HEK293T (cell line): Measurements from ENCODE around the gene FAM209B.

ENCODE experiments used
- CTCF ChIA-PET: fragments of 350-600 bp; formaldehyde crosslinking; extraction: SDS; loops from one replicate; lab custom pipeline; 2021; ENCODE audit warnings: antibody characterized with exemption, inconsistent platforms; lab: Yijun Ruan, JAX
- POLR2A ChIA-PET: fragments of 350-600 bp; formaldehyde crosslinking; extraction: SDS; loops from one replicate; lab custom pipeline; 2020; ENCODE audit warnings: antibody characterized with exemption, inconsistent platforms; lab: Yijun Ruan, JAX
- DNase-seq: peaks from one replicate; pipeline ENCODE4 v3.0.0; 2012; ENCODE audit warnings: mixed read lengths; ENCODE audit errors: extremely low spot score
- ARNT ChIP-seq: fragments of 450-650 bp; IDR thresholded peaks from 2 replicates; pipeline ENCODE4 v1.6.1; 2017; ENCODE audit warnings: mild to moderate bottlenecking
- BHLHE40 ChIP-seq: fragments of 450-650 bp; IDR thresholded peaks from 2 replicates; pipeline ENCODE4 v1.6.1; 2016; ENCODE audit warnings: mild to moderate bottlenecking, moderate library complexity, borderline replicate concordance
- CTBP1 ChIP-seq: fragments of 450-650 bp; IDR thresholded peaks from 2 replicates; pipeline ENCODE4 v1.6.1; 2016; ENCODE audit warnings: borderline replicate concordance
- ELF4 ChIP-seq: fragments of 450-650 bp; IDR thresholded peaks from 2 replicates; pipeline ENCODE4 v1.6.1; 2017; ENCODE audit warnings: antibody characterized with exemption
- FOXA1 ChIP-seq: fragments of 450-650 bp; IDR thresholded peaks from 2 replicates; pipeline ENCODE4 v1.6.1; 2016; ENCODE audit warnings: mild to moderate bottlenecking
- FOXK2 ChIP-seq: fragments of 450-650 bp; IDR thresholded peaks from 2 replicates; pipeline ENCODE4 v1.6.1; 2016; ENCODE audit warnings: mild to moderate bottlenecking
- FOXM1 ChIP-seq: fragments of 450-650 bp; IDR thresholded peaks from 2 replicates; pipeline ENCODE4 v1.6.1; 2017; ENCODE audit warnings: mild to moderate bottlenecking, borderline replicate concordance
- L3MBTL2 ChIP-seq: fragments of 450-650 bp; conservative IDR thresholded peaks from 2 replicates; pipeline ENCODE4 v1.6.1; 2016; ENCODE audit warnings: mild to moderate bottlenecking
- LEF1 ChIP-seq: fragments of 450-650 bp; IDR thresholded peaks from 2 replicates; pipeline ENCODE4 v1.6.1; 2017; ENCODE audit warnings: mild to moderate bottlenecking, borderline replicate concordance
- NFRKB ChIP-seq: fragments of 450-650 bp; IDR thresholded peaks from 2 replicates; pipeline ENCODE4 v1.6.1; 2016; ENCODE audit warnings: mild to moderate bottlenecking, moderate library complexity
- SP1 ChIP-seq: fragments of 450-650 bp; IDR thresholded peaks from 2 replicates; pipeline ENCODE4 v1.6.1; 2017
- SUZ12 ChIP-seq: fragments of 450-650 bp; IDR thresholded peaks from 2 replicates; pipeline ENCODE4 v1.6.1; 2016; ENCODE audit warnings: mild to moderate bottlenecking
- TARDBP ChIP-seq: fragments of 450-650 bp; IDR thresholded peaks from 2 replicates; pipeline ENCODE4 v1.6.1; 2016
- ZNF384 ChIP-seq: fragments of 450-650 bp; IDR thresholded peaks from 2 replicates; pipeline ENCODE4 v1.6.1; 2016
- TF ChIP-seq, protein P1 (sequence below): fragments of 450-650 bp; IDR thresholded peaks from 2 replicates; pipeline ENCODE4 v1.6.1; 2016

The FAM209B gene

DNA sequence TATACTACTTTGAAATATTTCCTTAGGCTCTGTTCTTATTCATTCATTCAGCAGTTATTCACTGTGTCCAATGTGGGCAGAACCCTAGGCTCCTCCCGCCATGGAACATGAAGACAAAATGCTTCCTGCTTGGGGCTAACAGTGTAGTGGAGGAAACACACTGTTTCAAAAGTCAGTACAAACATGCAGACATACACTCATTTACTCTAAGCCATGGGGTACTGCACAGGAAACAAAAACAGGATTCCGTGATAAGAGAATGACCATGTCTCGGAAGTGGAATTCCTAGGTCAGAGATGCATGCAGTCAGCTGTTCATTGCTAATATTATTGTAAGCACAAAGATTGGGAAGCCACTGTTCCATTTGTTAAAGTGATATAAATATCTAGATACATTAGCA, 26.9 kb upstream of the FAM209B start:
- ChIA-PET POLR2A (no interaction called here), CTCF (interaction anchor here (0.6 kb wide), 1 partner anchor 85 kb away, joined by 3 read pairs; no protein-coding TSS in a partner anchor)
- TF ChIP-seq L3MBTL2: no peak
- TF ChIP-seq BHLHE40: no peak
- no peak for TF ChIP-seq ELF4
- TF ChIP-seq SUZ12: no peak
- TF ChIP-seq FOXK2: no peak
- no peak for TF ChIP-seq TARDBP
- TF ChIP-seq CTBP1: no peak
- TF ChIP-seq FOXM1: no peak
- no peak for TF ChIP-seq SP1
- TF ChIP-seq NFRKB: no peak
- TF ChIP-seq ZNF384: no peak
- no peak for TF ChIP-seq FOXA1
- TF ChIP-seq, protein P1, sequence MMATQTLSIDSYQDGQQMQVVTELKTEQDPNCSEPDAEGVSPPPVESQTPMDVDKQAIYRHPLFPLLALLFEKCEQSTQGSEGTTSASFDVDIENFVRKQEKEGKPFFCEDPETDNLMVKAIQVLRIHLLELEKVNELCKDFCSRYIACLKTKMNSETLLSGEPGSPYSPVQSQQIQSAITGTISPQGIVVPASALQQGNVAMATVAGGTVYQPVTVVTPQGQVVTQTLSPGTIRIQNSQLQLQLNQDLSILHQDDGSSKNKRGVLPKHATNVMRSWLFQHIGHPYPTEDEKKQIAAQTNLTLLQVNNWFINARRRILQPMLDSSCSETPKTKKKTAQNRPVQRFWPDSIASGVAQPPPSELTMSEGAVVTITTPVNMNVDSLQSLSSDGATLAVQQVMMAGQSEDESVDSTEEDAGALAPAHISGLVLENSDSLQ: no peak
- no peak for TF ChIP-seq LEF1
- no peak for DNase-seq

DNA sequence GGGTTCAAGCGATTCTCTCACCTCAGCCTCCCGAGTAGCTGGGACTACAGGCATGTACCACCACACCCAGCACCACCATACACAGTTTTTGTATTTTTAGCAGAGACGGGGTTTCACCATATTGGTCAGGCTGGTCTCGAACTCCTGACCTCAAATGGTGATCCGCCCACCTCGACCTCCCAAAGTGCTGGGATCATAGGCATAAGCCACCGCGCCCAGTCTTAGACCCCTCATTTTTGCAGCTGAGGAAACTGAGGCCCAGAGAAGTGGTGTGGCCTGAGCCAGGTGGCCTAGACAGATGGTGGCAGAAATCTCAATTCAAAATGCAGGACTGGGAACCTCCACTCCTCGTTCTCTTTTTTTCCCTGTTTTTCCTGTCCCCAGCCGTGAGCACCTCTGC, 21.1 kb upstream of the FAM209B start:
- DNase-seq: no peak
- TF ChIP-seq TARDBP (no peak), ELF4 (no peak), BHLHE40 (no peak), SUZ12 (no peak), ZNF384 (no peak), CTBP1 (no peak), NFRKB (no peak)
- ChIA-PET CTCF (no interaction called here), POLR2A (no interaction called here)

DNA sequence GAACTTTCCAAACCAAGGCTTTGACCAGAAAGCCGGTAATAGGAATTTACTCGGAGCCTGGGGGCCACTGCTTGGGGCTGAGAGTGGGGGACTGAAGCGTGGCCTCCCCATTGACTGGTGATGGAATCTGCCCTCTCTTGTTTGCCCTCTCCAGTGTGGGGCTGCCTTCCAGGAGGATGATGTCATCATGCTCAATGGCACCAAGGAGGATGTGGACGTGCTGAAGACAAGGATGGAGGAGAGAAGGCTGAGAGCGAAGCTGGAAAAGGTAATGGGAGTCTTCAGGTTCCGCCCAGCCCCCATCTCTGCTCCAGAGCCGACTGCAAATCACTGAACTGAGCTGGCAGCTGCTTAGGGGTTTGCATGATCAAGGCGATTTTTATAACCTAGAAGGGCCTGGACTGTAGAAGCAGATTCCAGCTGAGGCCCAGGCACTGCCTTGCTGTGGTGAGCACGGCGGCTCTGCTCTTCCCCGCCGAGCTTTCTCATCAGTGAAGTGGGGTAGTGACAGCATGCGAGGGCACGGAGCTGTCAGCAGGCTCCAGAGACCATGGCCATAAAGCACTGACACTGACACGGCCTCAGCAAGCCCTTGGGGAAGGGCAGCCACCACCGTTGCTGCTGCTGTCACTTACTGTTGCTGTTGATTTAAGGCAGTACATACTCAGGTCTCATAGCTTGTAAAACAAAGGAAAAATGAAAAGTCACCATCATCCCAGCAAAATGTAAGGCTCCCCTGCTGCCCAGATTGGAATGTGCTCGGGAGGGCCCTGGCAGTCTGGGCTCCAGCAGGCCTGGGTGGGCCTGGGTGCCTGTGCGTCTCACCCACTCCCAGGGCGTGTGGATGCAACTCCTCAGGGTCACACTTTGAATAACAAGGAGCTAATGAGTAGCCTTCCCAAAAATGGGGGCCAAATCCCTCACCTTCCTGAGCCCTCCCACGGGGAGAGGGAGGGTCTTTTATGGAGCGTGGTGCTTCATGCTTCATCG, 19.6 kb upstream of the FAM209B start:
- TF ChIP-seq SUZ12 (no peak), FOXA1 (no peak), LEF1 (no peak), TARDBP (no peak), NFRKB (no peak), ARNT (no peak), BHLHE40 (no peak)
- DNase-seq: no peak
- CTCF ChIA-PET: no interaction called here
- POLR2A ChIA-PET: no interaction called here

DNA sequence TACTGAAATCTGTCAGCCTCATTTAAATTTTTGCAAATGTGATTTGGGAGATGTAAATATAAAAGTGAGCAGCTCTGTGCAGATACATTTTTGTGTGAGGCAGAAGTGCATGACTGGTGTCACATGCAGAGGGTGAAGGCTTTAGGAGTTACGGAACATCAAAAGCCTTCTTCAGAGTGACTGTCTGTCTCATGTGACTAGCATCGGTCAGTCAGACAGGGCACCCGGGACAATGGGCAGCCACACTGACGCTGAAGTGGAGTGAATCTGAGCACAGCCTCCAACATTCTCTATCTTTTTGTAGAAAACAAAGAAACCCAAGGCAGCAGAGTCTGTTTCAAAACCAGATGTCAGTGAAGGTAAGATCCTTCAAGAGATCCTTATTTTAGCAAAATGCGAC, 16.4 kb upstream of the FAM209B start:
- ChIA-PET POLR2A (no interaction called here), CTCF (no interaction called here)
- TF ChIP-seq NFRKB: no peak
- TF ChIP-seq FOXM1: no peak
- no peak for DNase-seq

DNA sequence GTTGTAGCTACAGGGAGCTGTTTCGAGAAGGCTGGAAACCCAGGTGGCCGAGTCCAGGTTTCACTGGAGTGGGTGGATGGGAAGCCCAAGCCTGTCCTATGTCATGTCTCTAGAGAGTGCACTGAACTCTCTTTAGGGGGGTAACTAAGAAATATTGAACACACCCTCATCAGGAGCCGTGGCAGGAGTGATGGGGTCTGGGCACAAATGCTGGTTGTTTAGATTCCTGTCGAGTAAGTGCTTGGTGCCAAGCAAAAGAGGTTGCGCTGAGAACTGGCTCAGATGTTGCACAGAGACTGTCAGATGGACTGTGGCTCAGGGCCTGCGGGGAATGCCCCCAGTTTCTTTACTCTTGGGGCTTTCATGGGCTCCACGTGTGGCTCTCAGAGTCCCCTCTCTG, 15.8 kb upstream of the FAM209B start:
- no peak for TF ChIP-seq ZNF384
- no peak for TF ChIP-seq NFRKB
- no peak for TF ChIP-seq ARNT
- TF ChIP-seq ELF4: no peak
- TF ChIP-seq LEF1: no peak
- no peak for DNase-seq
- ChIA-PET CTCF (no interaction called here), POLR2A (no interaction called here)

DNA sequence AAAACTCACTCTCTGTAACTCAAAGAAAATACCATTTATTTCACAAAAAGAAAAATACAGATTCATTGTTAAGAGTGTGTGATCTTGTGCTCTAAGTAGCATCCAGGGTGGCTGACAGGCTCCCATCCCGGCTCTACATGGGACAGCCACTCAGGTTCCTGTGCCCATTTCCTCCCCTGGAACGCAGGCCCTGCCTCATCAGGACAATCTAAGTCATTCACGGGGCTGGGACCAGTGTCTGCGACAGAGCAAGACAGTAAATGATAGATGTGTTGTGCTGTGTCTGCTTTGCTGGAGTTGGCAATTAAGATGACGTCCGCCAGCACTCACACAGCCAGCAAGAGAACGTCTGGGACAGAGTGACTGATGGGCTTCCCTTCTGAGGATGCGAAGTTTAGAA, 15.4 kb upstream of the FAM209B start:
- ChIA-PET POLR2A (no interaction called here), CTCF (no interaction called here)
- no peak for DNase-seq
- no peak for TF ChIP-seq L3MBTL2

DNA sequence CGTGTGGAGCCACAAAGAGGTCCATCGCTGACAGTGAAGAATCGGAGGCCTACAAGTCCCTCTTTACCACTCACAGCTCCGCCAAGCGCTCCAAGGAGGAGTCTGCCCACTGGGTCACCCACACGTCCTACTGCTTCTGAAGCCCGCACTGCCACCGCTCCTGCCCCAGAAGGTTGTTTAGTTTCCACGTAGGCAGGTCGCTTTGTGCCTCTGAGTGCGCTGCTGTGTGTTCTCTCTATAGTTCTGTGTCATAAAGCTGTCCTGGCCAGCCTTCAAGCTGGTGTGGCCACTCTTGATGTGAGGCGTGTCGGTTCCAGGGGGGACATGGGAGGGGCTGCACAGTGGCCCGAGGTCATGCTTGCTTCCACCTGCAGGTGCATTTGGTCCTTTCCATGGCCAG, 14.9 kb upstream of the FAM209B start:
- ChIA-PET POLR2A (no interaction called here), CTCF (no interaction called here)
- no peak for DNase-seq
- no peak for TF ChIP-seq ARNT
- no peak for TF ChIP-seq ZNF384
- TF ChIP-seq, protein P1: no peak
- TF ChIP-seq ELF4: no peak
- TF ChIP-seq FOXM1: no peak

DNA sequence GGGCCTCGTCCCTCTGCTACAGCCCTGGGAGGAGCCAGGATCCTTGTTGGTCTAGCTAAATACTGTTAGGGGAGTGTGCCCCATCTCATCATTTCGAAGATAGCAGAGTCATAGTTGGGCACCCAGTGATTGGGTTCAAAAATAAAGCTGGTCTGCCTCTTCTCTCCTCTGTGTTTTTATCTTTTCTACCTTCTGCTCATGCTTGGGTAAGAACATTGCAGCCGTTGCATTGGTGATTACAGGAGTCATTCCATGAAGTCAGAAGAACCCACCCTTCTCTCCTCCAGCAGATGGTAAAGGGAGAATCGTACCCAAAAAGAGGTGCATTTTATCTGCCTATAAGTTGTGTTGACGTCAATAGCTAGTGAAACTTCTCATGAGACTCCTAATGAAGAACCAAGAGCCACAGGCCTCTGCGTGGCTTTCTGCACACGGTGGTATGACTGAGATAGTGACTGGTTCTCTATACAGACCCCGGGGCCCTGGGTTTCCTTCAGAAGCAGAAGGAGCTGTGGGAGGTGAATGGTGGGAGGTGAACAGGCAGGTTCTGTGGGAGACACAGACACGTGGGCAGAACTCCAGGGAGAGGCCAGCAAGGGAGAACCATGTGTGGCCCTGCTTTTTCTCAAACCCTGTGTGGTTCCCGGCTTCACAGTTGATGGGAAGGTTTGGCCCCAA, 14.2 kb upstream of the FAM209B start:
- no peak for TF ChIP-seq LEF1
- ChIA-PET POLR2A (no interaction called here), CTCF (no interaction called here)
- DNase-seq: no peak
